IMR-90 (cell line): Measurements from ENCODE around the gene ST6GALNAC5. TPM values are rescaled to one million over a fixed set of nuclear protein-coding genes. Genes with fewer than 3 reads are reported as not detected.

Source experiments
- ATAC-seq: fragments of 200-7000 bp; cut with Tn5 transposase; 2 replicates; pipeline ENCODE4 v1.9.1; 2020; ENCODE audit warnings: low read depth, mild to moderate bottlenecking, moderate library complexity
- BruUV-seq: library from RNA; stranded (reverse); fragments of 400-500 nt; replicated peaks from 2 replicates; lab custom pipeline; 2021; lab: Mats Ljungman, UMichigan
- CTCF ChIA-PET: fragments of 300-600 bp; formaldehyde crosslinking; extraction: SDS; loops from one replicate; lab custom pipeline; 2021; ENCODE audit warnings: antibody characterized with exemption; lab: Yijun Ruan, JAX
- POLR2A ChIA-PET: fragments of 300-600 bp; sonication (Branson Sonifier 250); formaldehyde crosslinking; loops from one replicate; lab custom pipeline; 2022; ENCODE audit warnings: antibody characterized with exemption; ENCODE audit not compliant: unreplicated experiment; lab: Charles Lee
- DNase-seq: peaks from one replicate; pipeline ENCODE4 v3.0.0; 2013
- H2AFZ ChIP-seq: replicated peaks from 2 replicates; pipeline ENCODE3; 2013; ENCODE audit warnings: low read length, mild to moderate bottlenecking; ENCODE audit not compliant: poor library complexity
- H2AK5ac ChIP-seq: 2 replicates; pipeline ENCODE4 v1.6.1; 2013; ENCODE audit warnings: low read depth, low read length, inconsistent platforms
- H2AK9ac ChIP-seq: replicated peaks from 2 replicates; pipeline ENCODE3; 2013; ENCODE audit warnings: mild to moderate bottlenecking, low read depth, low read length, moderate library complexity; ENCODE audit not compliant: poor library complexity
- H2BK120ac ChIP-seq: 2 replicates; pipeline ENCODE4 v1.6.1; 2013; ENCODE audit warnings: low read depth, low read length, inconsistent platforms
- H2BK15ac ChIP-seq: 3 replicates; pipeline ENCODE4 v1.6.1; 2013; ENCODE audit warnings: low read depth, low read length, inconsistent platforms
- H2BK20ac ChIP-seq: 2 replicates; pipeline ENCODE4 v1.6.1; 2013; ENCODE audit warnings: low read depth, mild to moderate bottlenecking, inconsistent platforms, low read length, moderate library complexity
- H2BK5ac ChIP-seq: 2 replicates; pipeline ENCODE4 v1.6.1; 2013; ENCODE audit warnings: mild to moderate bottlenecking, low read depth, low read length, inconsistent platforms; ENCODE audit not compliant: poor library complexity, severe bottlenecking
- H3K14ac ChIP-seq: replicated peaks from 2 replicates; pipeline ENCODE4 v1.6.1; 2013; ENCODE audit warnings: low read depth, low read length, inconsistent platforms
- H3K18ac ChIP-seq: 2 replicates; pipeline ENCODE4 v1.6.1; 2013; ENCODE audit warnings: low read depth, low read length, control low read depth
- H3K23ac ChIP-seq: 2 replicates; pipeline ENCODE4 v1.6.1; 2013; ENCODE audit warnings: low read depth, low read length, inconsistent platforms
- H3K27ac ChIP-seq: 2 replicates; pipeline ENCODE4 v1.5.1; 2013; ENCODE audit warnings: mild to moderate bottlenecking, control low read depth, low read length; ENCODE audit not compliant: insufficient read depth
- H3K27me3 ChIP-seq: 2 replicates; pipeline ENCODE4 v1.6.1; 2013; ENCODE audit warnings: low read length; ENCODE audit not compliant: control insufficient read depth, insufficient read depth
- H3K36me3 ChIP-seq: 2 replicates; pipeline ENCODE4 v1.6.1; 2013; ENCODE audit warnings: low read length, mixed read lengths; ENCODE audit not compliant: control insufficient read depth, insufficient read depth
- H3K4ac ChIP-seq: 2 replicates; pipeline ENCODE4 v1.6.1; 2013; ENCODE audit warnings: low read depth, low read length, inconsistent platforms
- H3K4me1 ChIP-seq: 2 replicates; pipeline ENCODE4 v1.6.1; 2013; ENCODE audit warnings: low read length, mixed read lengths; ENCODE audit not compliant: control insufficient read depth, insufficient read depth
- H3K4me2 ChIP-seq: 2 replicates; pipeline ENCODE4 v1.6.1; 2013; ENCODE audit warnings: low read depth, mild to moderate bottlenecking, control low read depth, low read length, moderate library complexity
- H3K4me3 ChIP-seq: 2 replicates; pipeline ENCODE4 v1.5.1; 2013; ENCODE audit warnings: low read depth, mild to moderate bottlenecking, control low read depth, low read length, moderate library complexity; ENCODE audit not compliant: insufficient read depth
- H3K56ac ChIP-seq: 2 replicates; pipeline ENCODE4 v1.6.1; 2013; ENCODE audit warnings: low read length, inconsistent platforms; ENCODE audit not compliant: insufficient read depth; ENCODE audit errors: extremely low read depth
- H3K79me1 ChIP-seq, 2 experiments: 2 replicates each; pipeline ENCODE4 v1.6.1; 2013; ENCODE audit warnings: low read length in 2 of 2, inconsistent platforms in 1 of 2, low read depth in 1 of 2
- H3K9ac ChIP-seq: 2 replicates; pipeline ENCODE4 v1.6.1; 2013; ENCODE audit warnings: low read depth, low read length, control low read depth
- H3K9me1 ChIP-seq: 2 replicates; pipeline ENCODE4 v1.6.1; 2013; ENCODE audit warnings: low read length, inconsistent platforms; ENCODE audit not compliant: insufficient read depth
- H3K9me3 ChIP-seq: 2 replicates; pipeline ENCODE4 v1.6.1; 2013; ENCODE audit warnings: low read length; ENCODE audit not compliant: control insufficient read depth, insufficient read depth
- H4K20me1 ChIP-seq: 2 replicates; pipeline ENCODE4 v1.6.1; 2013; ENCODE audit warnings: low read length, inconsistent platforms; ENCODE audit not compliant: insufficient read depth
- H4K5ac ChIP-seq: 2 replicates; pipeline ENCODE4 v1.6.1; 2013; ENCODE audit warnings: mild to moderate bottlenecking, low read depth, low read length, control low read depth
- H4K8ac ChIP-seq, 2 experiments: 2 replicates each; pipeline ENCODE4 v1.6.1; 2013; ENCODE audit warnings: low read depth in 2 of 2, low read length in 2 of 2, control low read depth in 1 of 2, inconsistent platforms in 1 of 2
- H4K91ac ChIP-seq: 2 replicates; pipeline ENCODE4 v1.6.1; 2013; ENCODE audit warnings: low read depth, low read length, inconsistent platforms; ENCODE audit not compliant: insufficient read depth
- BHLHE40 ChIP-seq: fragments of 150-350 bp; IDR thresholded peaks from 2 replicates; pipeline ENCODE4 v1.6.1; 2016; ENCODE audit warnings: mild to moderate bottlenecking, low read depth, low read length
- CEBPB ChIP-seq: IDR thresholded peaks from 2 replicates; pipeline ENCODE4 v1.6.1; 2012; ENCODE audit warnings: low read depth, low read length, improper control_type of control experiment
- FOS ChIP-seq: fragments of 150-350 bp; IDR thresholded peaks from 2 replicates; pipeline ENCODE4 v1.6.1; 2016; ENCODE audit warnings: low read depth, low read length
- NFE2L2 ChIP-seq: fragments of 150-350 bp; IDR thresholded peaks from 2 replicates; pipeline ENCODE4 v1.6.1; 2016; ENCODE audit warnings: low read depth, mild to moderate bottlenecking, low read length
- RAD21 ChIP-seq: IDR thresholded peaks from 2 replicates; pipeline ENCODE4 v1.6.1; 2012; ENCODE audit warnings: low read length, improper control_type of control experiment
- RFX5 ChIP-seq: IDR thresholded peaks from 2 replicates; pipeline ENCODE4 v1.8.0; 2012; ENCODE audit warnings: low read depth, mild to moderate bottlenecking, low read length, moderate library complexity
- USF2 ChIP-seq: fragments of 150-350 bp; IDR thresholded peaks from 2 replicates; pipeline ENCODE4 v1.6.1; 2017; ENCODE audit warnings: mild to moderate bottlenecking, antibody characterized with exemption, low read length, low read depth
- WGBS, 2 experiments: methylation state at CpG; one replicate each; pipeline versions ENCODE4 v1.1.5 to v1.1.7; 2013; ENCODE audit warnings: missing lambda C conversion rate in 2 of 2; ENCODE audit not compliant: insufficient read length in 1 of 2; ENCODE audit errors: extremely low coverage in 2 of 2; 5-methylcytosine and 5-hydroxymethylcytosine counted together
- dilution Hi-C: fragments of 300-500 bp; cut with HindIII; formaldehyde crosslinking; loops from one replicate; pipeline ENCODE4 v1.14.3; 2018; ENCODE audit warnings: low sequenced_read_pairs; ENCODE audit not compliant: unreplicated experiment
- in situ Hi-C: fragments of 300-500 bp; cut with MboI; formaldehyde crosslinking; loops from 3 replicates; pipeline ENCODE4 v1.14.3; 2019; ENCODE audit warnings: low sequenced_read_pairs, inconsistent platforms, mixed read lengths
- intact Hi-C: fragments of 100-400 bp; cut with micrococcal nuclease; formaldehyde crosslinking; loops from 2 replicates; pipeline ENCODE4 v1.10.0; 2022
- polyA plus RNA-seq, 3 experiments: library from polyadenylated mRNA; depleted of rRNA; stranded (reverse); fragments of >200 nt; gene quantifications; 2 replicates each; pipeline ENCODE4 v1.2.3, GENCODE V29; 2012; ENCODE audit warnings: low replicate concordance in 1 of 3
- total RNA-seq: library from RNA; depleted of rRNA; stranded (reverse); fragments of >200 nt; gene quantifications from 2 replicates; pipeline ENCODE4 v1.2.3, GENCODE V29; 2012
- TF ChIP-seq, protein P1 (sequence below): conservative IDR thresholded peaks from 2 replicates; pipeline ENCODE4 v1.5.1; 2012; ENCODE audit warnings: mild to moderate bottlenecking, low read depth, low read length, improper control_type of control experiment

ST6GALNAC5 gene
- total and polyA plus RNA-seq, 2 of the 4 experiments (the other 2 are of a cell fraction) = 3.4 to 4.0 TPM

DNA sequence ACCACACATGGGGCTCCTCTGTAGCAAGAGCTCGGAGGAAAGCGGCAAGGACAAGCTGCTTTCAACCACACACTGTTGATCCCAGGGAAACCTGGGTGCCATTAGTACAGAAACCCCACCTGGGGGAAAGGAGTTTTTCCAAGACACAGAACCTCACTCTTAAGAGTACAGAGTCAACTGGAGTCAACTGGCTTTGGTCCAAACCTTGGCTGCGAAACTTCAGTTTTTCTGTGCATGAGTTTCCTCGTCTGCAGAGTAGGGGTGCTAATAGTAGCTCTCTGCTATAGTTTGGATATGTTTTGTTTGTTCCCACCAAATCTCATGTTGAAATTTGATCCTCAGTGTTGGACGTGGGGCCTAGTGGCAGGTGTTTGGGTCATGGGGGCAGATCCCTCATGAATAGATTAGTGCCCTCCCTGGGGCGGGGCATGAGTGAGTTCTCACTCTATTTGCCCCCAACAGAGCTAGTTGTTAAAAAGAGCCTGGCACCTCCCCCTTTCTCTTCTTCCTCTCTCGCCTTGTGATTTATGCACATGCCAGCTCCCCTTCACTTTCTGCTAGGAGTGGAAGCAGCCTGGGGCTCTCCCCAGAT, 190.8 kb downstream of the ST6GALNAC5 start:
- no peak overlapping the region for H2AFZ ChIP-seq
- TF ChIP-seq RAD21 = no peak
- TF ChIP-seq CEBPB = no peak
- TF ChIP-seq, protein P1, sequence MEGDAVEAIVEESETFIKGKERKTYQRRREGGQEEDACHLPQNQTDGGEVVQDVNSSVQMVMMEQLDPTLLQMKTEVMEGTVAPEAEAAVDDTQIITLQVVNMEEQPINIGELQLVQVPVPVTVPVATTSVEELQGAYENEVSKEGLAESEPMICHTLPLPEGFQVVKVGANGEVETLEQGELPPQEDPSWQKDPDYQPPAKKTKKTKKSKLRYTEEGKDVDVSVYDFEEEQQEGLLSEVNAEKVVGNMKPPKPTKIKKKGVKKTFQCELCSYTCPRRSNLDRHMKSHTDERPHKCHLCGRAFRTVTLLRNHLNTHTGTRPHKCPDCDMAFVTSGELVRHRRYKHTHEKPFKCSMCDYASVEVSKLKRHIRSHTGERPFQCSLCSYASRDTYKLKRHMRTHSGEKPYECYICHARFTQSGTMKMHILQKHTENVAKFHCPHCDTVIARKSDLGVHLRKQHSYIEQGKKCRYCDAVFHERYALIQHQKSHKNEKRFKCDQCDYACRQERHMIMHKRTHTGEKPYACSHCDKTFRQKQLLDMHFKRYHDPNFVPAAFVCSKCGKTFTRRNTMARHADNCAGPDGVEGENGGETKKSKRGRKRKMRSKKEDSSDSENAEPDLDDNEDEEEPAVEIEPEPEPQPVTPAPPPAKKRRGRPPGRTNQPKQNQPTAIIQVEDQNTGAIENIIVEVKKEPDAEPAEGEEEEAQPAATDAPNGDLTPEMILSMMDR = no peak
- no peak for TF ChIP-seq FOS
- TF ChIP-seq NFE2L2 = no peak
- no peak for TF ChIP-seq BHLHE40
- TF ChIP-seq USF2 = no peak
- TF ChIP-seq RFX5 = no peak
- no peak overlapping the region for H2BK20ac ChIP-seq
- no peak for DNase-seq
- BruUV-seq = no TSS peak
- H2AK9ac ChIP-seq = no peak overlapping the region
- no peaks in the 10 kb centered on the region for H4K20me1 ChIP-seq
- no peak overlapping the region for H3K4ac ChIP-seq
- no peak overlapping the region for H2AK5ac ChIP-seq
- no peak for ATAC-seq
- POLR2A ChIA-PET = no interaction called here
- no peak overlapping the region for H3K56ac ChIP-seq
- H2BK15ac ChIP-seq = no peak overlapping the region
- in situ Hi-C loops (no loop called here), intact Hi-C loops (no loop called here), dilution Hi-C loops (no loop called here)
- H3K79me1 ChIP-seq = no peaks in the 10 kb centered on the region
- H3K14ac ChIP-seq = no peak overlapping the region
- H3K4me3 ChIP-seq = no peak overlapping the region
- H3K18ac ChIP-seq = no peak overlapping the region
- H3K27me3 ChIP-seq = peaks cover 2% of the 10 kb centered on the region; the same call in 1 of the 2 replicates
- no peaks in the 10 kb centered on the region for H3K4me1 ChIP-seq
- H3K36me3 ChIP-seq = no peaks in the 10 kb centered on the region
- H3K4me2 ChIP-seq = no peak overlapping the region
- H4K91ac ChIP-seq = no peak overlapping the region
- no peaks in the 10 kb centered on the region for H3K9me3 ChIP-seq
- no peak overlapping the region for H4K5ac ChIP-seq
- CTCF ChIA-PET = no interaction called here
- no peak overlapping the region for H3K9ac ChIP-seq
- H2BK5ac ChIP-seq = no peak overlapping the region
- H3K9me1 ChIP-seq = no peaks in the 10 kb centered on the region; the same call in 1 of the 2 replicates
- H3K23ac ChIP-seq = no peak overlapping the region
- no peak overlapping the region for H3K27ac ChIP-seq
- no CpG with 5 or more reads among the region's 7 CpGs for WGBS, 2 experiments
- no peak overlapping the region for H4K8ac ChIP-seq
- no peak overlapping the region for H2BK120ac ChIP-seq
